CD4-positive, alpha-beta T cell treated with Interleukin-6 at 100 ng/mL for 8 hours (primary cell): ENCODE data around the gene RBM44.
"Not testable (repeated sequence)": the region's sequence is repeated elsewhere in the genome, so short reads cannot be mapped to it uniquely, and the experiment has no call there.

Source experiments
- DNase-seq: peaks from one replicate; pipeline ENCODE4 v3.0.0-alpha.2; 2020; ENCODE audit warnings: mixed read lengths, low spot score

RBM44 gene

GRCh38 chr2:237859082-237859433 lies 60.5 kb downstream of the RBM44 start:
- no peak for DNase-seq

- DNase-seq, result no peak
Measured at GRCh38 chr2:237859533-237860272, 61.1 kb downstream of the RBM44 start, which contains the start of gene RAMP1. Gene RAMP1, plus strand, starts transcription at chr2:237859623. Its CDS starts 53 bp downstream, at chr2:237859676.

DNA sequence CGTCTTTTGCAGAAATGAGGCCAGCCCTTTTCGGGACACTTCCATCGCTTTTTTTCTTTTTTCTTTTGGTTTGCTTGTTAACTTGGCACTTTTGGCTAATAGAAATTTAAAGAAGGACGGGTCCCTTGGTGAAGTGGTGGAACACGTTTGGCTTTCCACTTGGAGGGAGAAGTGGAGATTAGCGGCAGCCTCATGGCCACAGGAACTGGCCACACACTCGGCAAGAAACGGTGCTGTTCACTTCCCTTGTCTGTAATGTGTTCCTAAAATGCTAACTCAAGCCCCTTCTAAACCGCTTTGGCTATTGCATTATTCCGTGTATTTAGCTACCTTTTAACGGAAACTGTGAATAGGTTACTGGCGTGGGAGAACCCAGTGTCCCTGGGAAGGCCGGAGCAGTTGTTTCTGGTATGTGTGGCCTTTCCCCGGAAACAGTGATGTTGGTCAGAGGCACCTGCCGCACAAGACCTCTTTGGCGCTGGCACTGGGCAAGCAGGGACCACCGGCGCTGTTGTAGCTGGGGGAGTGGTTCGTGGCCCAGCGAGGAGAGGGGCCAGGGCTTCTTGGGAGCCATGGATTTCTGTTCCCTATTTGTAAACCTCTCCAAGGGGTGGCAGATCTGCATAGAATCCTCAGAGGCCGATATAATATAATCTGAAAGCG lies 61.8 kb downstream of the RBM44 start:
- no peak for DNase-seq

DNA sequence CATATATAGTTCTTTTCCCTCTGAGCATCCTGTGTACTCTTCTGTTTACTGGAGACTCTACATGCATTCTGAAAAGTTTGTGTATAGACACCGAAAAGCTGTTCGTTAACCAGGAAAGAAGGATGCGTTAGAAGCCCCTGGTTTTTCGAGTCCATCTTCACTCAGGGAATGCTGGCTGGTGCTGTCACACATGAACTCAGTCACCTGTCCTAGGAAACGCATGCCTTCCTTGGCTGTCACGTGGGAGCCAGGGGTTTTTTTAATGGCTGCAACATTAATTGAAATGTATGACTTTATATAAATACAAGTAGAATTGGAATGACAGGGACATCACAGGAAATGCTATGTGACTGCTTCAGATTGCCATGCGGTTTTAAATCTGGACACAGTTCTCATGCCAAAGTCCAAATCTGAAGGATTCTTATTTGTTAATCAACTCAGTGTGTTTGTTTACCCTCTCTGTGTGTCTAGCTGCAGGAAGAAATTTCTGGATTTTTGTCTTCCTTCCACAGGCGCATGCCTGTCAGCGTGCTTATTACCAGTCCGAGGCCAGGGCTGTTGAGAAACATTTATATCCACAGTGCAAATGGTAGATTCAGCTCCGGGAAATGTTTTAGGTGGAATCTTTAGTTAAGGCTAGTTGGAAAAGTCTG lies 63.4 kb downstream of the RBM44 start:
- DNase-seq, result no peak

- no peak for DNase-seq
Measured at GRCh38 chr2:237862528-237862895, 63.9 kb downstream of the RBM44 start.

DNA sequence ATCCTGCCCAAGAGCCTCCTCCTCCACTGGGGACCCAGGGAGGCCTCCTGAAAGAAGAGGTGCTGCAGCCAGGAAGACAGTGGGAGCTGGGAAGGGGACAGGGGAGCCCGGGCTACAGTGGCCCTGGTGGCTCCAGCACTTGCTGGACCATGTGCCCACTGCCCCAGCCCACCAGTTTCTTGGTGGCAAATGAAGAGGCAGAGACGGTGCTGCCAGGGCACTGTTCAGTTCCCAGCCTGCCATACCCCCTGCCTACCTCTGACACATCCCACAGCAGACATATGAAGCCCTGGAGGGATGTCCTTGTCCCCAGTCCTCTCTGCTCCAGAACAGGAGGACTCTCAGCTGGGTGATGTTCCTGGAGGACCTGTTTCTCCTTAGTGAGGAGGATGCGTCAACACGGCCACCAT lies 64.5 kb downstream of the RBM44 start:
- DNase-seq, result no peak

DNA sequence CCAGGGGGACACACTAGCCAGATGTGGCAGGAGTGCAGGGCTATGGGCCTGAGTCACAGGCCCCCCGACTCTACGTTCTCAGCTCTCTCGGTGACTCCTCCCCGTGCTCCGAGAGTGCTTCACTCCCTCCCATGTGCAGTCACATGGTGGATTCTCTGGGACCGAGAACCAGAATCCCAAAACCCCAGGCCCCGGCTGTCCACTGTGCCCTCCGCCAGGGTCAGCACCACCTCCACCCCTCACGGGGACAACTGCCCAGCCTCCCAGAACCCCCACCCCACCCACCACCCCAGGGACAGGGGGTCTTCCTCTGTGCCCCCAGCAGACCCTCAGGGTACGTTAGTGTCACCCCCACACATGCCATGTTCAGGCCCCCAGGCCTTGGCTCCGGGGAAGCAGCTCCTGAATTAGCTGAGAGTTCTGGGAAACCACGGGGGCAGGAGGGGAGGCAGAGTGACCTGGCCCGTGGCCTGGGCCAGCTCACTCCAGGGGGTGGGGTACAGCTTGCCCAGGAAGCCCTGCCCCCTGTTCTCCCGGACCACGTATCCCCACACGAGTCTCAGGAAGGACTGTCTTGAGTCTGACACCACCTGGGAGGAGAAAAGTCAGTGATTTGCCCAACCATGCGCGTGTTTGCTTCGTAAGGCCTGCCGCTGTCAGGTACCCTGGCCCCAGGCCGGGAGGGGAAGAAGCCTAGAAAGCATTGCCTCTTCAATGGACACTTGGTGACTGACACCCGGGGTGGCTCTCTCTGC lies 65.3 kb downstream of the RBM44 start:
- no peak for DNase-seq

GRCh38 chr2:237864444-237864931 lies 65.9 kb downstream of the RBM44 start:
- DNase-seq, result no peak

DNA sequence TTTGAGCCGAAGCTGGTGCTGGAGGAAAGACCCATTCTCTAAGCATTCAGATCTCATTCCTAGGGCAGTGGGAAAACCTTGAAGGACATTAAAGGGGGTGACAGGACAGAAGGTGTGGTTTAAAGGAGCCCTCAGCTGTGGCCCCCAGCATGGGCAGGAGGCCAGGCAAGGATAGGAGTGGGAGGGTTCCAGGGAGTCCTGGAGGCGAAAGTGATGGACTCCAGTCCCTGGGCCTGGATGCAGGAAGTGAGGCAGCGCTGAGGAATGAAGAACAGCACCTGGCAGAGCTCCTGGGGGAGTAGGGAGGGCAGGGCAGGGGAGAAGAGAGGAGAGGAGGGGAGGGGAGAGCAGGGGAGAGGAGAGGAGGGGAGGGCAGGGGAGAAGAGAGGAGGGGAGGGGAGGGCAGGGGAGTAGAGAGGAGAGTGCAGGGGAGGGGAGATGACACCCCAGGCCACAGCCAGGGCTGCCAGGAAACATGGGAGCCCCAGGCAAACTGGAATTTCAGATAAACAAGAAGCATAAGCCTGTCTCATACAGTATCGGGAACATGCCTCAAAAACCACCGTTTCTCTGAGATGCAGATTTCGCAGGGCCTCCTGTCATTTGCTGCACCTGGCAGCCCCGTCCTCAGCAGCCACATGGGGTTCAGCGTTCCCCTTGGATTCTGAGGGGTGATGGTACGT lies 66.5 kb downstream of the RBM44 start:
- DNase-seq, result no peak

DNA sequence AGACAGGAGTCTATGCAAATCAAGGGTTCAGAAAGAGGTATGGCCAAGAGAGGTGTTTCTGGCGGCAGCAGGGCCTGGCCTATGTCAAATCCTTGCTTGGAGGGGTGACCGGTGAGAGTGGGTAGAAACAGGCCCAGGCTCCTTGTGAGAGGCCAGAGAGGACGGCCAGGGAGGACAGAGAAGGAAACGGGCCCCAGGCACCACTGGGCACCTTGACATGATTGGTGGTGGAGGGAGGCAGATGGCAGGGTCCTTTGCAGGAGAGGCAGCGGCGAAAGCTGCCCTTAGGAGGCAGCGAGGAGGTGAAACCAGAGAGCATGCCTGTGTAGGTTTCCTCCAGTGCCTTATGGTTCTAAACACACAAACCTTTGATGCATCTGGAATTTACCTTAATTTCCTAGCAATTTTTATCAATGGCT lies 67.1 kb downstream of the RBM44 start:
- no peak for DNase-seq

DNA sequence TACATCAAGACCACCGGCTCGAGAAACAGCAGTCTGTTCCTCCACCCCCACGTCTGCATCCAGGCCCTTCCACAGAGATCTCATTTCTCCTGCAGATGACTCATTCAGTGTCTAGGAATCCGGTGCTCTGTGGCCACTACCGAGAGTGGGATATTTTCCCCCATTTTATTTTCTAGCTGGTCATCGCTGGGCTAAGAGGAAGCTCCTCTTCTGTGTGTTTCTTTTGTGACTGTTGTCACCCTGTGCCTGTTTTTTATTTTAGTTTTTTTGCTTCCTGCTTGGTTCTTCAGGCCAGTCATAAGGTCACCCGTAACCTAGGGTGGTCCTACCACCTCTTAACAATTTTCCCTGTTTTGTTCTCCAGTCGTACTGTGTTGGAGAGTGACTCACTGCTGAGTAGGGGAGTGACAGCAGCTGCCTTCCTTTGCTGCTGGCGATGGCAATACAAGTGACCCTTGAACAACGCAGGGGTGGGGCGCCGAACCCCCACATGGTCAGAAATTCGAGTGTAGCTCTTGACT lies 67.6 kb downstream of the RBM44 start:
- DNase-seq, result no peak

GRCh38 chr2:237867465-237867864 lies 68.9 kb downstream of the RBM44 start:
- DNase-seq, result no peak

DNA sequence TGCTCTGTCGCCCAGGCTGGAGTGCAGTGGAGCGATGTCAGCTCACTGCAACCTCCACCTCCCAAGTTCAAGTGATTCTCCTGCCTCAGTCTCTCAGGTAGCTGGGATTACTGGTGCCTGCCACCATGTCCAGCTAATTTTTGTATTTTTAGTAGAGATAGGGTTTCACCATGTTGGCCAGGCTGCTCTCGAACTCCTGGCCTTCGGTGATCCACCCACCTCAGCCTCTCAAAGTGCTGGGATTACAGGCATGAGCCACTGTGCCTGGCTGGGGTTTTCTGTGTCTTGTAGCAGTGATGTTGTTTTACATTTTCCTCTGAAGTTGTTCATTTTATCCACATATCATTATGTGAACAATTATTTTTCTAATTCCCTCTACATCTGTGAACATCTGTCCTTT lies 69.5 kb downstream of the RBM44 start:
- not testable (repeated sequence) for DNase-seq

GRCh38 chr2:237868631-237869342 lies 70.2 kb downstream of the RBM44 start:
- no peak for DNase-seq

GRCh38 chr2:237869343-237870102 lies 70.9 kb downstream of the RBM44 start:
- no peak for DNase-seq

DNA sequence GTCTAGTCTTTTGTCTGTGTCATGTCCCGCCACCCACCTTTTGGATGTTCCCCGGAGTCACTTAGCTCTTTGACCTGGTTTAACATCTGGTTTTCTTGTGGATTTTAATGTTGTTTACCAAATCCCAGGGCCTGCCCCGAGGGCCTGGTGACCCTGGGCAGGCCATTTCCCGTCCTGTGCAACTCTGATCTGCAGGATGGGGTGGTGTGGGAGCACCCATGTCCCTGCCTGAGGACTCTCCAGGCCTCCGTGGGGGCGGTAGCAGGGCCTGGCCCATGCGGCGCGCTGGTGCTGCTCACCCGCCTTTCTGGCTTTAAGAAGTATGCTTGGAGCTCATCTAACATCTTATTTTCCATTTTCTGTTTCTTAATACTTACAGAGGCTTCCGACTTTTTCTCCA lies 71.5 kb downstream of the RBM44 start:
- no peak for DNase-seq

DNA sequence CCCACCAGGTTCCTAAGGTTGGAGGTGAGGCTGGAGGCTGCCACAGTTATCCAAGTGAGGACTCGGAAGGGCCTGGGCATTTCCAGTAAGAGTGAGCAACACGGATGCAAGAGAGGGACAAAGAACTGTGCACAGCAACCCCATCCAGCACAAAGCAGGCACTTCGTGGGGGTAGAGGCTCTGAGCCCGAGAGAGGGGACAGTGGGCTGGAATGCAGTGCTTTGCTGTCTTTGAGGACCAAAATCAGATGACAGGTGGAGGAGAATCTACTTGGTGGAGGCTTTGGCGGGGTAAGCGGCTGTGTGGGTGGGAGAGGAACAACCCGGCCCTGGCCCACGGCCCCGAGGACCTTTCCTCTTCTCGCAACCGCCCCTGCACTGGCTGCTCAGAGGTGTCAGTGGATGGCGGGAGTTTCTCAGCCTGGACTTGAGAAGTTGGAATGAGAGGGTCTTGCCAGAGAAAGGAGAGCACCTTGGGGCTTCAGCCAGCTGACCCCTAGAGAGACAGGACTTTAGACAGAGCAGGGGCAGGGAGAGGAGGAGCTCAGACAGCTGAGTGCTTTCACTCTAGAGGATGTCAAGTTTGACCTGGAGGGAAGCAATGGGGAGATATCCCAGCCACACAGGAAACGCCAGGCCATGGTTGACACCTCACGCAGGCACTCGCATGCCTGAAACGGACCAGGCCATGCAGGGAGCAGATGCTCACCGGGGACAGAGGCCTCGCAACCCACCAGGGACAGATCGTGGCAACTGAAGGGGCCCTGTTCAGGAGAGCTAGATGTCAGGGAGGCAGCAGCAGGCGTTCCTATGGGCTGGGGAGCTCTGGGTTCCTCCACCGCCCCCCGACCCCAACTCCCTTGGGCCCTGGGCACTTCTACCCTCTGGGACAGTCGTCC lies 72.4 kb downstream of the RBM44 start:
- DNase-seq, result no peak

DNA sequence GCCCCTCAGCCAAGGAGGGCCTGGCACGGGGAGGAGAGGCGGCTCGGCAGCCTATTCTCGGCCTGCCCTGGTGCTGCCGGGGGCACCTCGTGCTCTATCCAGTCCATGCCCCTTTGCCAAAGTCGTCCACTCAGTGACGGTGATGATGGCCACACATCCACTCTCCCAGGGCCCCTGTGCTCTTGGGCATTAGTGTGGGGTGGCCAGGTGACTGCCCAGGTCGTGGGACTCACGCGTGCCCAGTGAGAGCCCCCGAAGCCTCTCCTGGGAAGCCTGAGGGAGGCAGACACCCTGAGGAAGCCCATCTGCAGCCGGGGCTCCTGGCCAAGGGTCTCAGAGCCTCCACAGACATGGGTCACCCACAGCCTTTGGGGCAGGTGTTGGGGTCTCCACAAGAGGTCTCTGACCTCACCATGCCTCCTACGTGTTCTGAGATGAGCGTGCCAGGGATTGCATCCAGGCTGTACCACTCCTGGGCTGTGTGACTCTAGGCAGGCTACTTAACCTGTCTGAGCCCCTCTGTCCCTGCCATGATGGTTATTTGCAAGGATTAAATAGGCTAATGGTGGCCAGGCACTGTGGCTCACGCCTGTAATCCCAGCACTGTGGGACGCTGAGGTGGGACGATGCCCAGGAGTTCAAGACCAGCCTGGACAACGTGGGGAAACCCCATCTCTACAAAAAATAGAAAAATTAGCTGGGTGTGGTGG lies 73.8 kb downstream of the RBM44 start:
- DNase-seq, result no peak
